CMK (cell line): Measurements from ENCODE around the gene TMEM87A.

Experiments
- DNase-seq: peaks from one replicate; pipeline ENCODE4 v3.0.0-alpha.2; 2010; ENCODE audit warnings: low read depth

Gene TMEM87A

DNA sequence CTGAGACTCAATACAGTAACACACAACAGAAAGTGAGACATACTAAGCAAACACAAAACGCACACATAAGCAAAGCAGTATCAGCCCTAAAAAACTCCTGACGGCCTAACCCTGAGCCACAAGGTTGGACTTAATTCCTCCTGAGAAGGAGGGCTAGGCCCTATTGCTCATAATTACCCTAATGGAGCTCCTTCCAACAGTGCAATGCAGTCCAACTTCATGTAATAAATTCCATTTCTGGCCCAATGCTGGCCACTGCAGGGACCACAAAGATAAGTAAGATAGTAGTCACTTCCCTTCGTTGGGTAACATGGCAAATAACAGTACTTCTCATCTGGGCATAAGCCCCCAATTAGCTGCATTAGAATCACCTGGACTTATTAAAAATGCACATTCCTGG is 69.3 kb downstream of the TMEM87A start:
- DNase-seq, result no peak

DNA sequence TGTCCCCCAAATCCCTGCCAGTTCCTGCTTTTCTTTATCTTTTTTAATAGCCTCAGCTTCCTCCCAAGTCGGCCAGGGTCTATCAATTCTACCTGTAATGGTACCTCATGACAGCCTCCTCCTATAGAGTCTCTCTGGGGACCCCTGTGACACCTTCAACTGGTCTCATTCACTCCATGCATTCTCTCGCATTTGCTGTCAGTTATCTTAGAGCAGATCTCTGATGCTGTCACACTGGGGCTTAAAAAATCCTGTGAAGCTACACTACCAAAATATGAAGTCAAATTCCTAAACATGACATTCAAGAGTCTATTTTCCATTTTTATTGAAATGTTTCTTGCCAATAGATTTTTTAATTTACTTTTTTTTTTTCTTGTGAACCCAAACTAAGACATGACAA is 70.6 kb downstream of the TMEM87A start:
- DNase-seq, result no peak

DNA sequence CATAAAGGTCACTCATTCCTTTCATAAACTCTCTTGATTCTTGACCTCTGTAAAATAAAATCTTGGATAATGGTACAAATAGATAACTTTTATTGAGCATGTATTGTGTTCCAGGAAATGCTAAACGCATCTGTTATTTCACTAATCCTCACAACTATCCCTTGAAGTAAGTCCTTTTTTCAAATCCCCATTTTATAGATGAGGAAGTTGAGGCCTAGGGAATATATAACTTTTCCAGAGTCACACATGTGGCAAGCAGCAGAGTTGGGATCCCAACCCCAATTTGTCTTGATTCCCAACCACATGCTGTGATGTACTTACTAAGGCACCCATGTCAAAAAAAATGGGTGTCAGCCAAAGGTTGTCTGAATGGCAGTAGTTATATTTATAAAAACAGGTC is 71.4 kb downstream of the TMEM87A start:
- no peak for DNase-seq

DNA sequence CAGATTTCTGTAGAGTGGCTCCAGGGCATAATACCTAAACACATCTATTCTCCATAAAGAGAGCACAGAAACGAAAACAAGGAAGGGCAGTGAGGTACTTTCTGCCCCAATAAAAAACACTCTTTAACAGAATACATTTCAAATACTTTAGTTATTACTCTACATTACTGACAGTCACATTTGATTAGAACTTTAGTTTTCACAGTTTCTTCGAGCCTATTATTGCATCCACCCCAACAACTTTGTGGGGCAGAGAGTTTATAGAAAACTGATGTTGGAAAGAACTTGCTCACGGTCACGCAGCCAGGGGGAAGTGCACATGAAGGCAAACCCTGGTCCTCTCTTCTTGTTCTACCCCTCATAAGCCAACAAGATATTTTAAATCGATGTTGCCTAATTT is 74.1 kb downstream of the TMEM87A start:
- no peak for DNase-seq

DNA sequence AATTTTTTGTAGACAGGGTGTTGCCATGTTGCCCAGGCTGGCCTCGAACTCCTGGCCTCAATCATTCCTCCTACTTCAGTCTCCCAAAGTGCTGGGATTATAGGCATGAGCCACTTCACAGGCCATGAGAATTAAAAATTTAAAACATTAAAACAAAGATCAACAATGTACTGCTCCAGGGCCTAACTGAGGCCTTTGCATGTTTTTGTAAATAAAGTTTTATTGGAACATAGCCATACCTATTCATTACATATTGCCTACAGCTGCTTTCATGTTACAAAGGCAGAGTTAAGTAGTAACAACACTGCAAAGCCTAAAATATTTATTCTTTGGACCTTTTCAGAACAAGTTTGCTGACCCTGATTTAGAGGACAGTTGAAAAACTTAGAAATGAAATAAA is 74.7 kb downstream of the TMEM87A start:
- no peak for DNase-seq

DNA sequence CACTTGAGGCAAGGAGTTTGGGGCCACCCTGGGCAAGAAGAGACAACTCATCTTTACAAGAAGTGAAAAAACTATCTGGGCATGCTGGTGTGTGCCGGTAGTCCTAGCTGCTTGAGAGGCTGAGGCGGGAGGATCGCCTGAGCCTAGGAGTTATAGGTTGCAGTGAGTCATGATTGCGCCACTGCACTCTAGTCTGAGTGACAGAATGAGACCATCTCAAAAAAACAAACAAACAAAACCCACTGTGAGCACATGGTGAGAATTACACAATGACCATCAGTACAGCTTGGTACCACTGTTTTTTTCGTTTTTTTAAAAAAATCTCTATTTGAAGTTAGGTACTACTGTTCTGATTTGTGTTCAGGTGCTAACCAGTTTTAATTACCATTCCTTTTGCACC is 78.7 kb downstream of the TMEM87A start:
- DNase-seq, result no peak

DNA sequence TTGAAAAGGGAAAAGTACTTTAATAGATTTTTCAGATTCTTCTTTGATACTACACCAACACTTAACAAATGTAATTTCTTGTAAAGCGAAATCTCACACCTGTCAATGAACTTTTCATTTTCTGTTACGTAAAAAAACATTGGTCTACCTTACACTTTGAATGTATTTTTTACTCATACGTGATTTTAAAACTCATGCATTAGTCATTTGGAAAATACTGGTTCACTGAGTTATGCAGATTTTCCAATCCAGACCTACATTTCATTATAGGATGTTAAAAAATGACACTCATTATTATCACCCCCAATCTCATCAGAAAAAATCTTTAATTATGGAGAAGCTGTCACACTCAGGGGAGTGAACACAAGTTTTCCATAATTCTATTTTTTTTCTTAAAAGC is 79.8 kb downstream of the TMEM87A start:
- DNase-seq, result no peak

DNA sequence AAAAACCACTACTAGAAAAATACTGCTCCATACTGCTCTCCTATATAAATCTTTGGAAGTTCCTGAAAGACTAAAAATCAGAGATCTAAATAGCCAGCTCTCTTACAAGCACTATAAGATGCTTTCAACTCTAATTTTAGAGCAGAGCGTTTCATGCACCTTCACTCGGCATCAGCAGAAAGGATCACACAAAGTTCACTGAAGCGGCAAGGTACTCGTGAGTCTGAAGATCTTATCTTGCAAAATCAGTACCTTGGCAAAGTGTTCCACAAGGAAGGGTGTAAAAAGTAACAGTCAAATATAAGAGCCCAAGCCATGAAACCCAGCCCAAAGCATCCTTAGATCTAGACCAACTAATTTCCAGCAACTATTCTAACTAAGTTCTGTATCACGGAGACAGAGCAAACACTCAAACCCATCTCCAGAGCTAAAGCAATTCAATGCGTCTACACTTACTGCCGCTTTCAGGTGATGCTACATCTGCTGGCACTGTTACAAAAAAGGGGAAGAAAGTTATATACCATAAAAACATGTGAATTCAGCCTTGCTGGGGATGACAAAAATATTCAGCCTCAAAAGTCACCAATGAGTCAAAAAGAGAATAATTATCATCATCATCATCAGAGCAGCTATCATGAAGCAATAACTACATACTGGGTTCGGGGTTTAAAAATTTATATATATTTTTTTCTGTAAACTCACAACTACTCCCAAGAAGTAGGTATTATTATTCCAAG is 81.5 kb downstream of the TMEM87A start:
- no peak for DNase-seq

DNA sequence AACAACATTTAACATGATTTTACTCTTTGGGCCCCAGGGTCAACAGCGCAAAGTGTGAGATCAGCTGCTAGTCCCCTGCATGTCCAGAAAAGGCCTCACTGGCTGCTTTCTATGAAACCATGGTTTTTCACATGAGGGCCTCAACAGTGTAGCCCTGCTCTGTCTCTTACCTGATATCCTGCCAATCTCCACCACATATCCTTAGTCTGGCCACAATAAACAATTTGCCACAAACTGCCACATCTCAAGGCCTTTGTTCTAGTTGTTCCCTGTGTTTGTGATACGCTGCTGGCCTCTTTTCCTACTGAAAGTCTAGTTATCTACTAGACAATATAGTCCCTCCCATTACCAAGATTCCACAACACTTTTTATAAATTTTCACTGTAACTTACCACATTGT is 82.9 kb downstream of the TMEM87A start:
- DNase-seq, result no peak

DNA sequence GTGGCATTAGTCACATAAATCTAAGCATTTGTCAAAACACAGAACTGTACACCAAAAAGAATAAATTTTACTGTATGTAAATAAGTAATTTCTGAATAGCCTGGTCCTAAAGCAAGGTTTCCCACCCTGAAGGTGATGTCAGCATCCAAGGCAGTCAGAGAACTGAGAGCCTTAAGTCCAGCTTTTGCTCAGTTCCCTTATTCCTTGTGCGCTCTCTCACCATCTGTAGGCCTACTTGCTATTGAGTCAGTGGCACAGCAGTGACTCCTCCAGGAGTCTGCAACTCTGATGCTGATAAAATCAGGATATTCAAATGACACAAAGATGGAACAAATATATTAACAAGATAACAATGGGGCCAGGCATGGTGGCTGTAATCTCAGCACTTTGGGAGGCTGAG is 87.4 kb downstream of the TMEM87A start:
- no peak for DNase-seq

DNA sequence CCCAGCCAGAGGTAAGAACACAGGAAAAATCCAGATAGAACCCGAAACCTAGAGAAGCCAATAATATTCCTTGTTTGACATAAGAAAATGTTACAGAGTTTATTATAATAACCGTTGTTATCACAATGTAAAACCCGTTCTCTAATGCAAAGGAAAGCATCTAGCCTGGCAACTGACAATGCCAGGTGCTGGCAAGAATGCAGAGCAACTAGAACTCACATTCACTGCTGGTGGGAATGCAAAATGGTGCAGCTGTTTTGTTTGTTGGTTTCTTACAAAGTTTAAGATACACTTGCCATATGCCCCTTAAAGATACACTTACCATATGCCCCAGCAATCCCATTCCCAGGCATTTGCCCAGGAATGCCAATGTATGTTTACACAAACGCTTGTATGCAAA is 88.5 kb downstream of the TMEM87A start:
- no peak for DNase-seq

DNA sequence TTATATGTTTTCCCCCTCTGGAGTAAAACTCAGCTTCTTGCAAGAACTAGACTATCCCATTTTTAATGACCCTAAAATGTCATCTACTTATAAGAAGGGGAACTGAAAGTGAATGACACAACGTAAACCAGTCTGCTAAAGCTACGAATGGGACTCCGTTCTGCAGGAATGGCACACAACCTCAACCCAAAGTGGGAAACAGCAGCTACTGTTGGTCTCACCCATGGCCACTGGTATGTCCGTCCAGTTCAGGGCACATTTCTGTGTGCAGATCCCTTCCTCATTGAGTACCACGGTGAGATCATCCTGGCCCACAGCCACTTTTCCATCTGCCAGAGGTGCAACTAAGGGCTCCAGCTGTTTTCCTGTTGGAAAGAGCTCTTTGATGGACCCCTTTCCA is 88.9 kb downstream of the TMEM87A start:
- DNase-seq, result no peak

DNA sequence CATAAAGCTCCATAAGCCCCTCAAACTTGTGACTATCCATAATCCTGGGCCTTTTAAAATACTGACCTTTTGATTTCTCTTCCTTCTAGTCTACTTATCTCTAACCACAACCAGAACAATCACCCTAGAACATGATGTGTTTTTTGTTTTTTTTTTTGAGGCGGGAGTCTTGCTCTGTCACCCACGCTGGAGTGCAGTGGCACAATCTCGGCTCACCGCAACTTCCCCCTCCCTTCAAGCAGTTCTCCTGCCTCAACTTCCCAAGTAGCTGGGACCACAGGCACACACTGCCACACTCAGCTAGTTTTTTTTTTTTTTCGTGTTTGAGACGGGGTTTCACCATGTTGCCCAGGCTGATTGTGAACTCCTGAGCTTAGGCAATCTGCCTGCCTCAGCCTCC is 90.3 kb downstream of the TMEM87A start:
- DNase-seq, result no peak

DNA sequence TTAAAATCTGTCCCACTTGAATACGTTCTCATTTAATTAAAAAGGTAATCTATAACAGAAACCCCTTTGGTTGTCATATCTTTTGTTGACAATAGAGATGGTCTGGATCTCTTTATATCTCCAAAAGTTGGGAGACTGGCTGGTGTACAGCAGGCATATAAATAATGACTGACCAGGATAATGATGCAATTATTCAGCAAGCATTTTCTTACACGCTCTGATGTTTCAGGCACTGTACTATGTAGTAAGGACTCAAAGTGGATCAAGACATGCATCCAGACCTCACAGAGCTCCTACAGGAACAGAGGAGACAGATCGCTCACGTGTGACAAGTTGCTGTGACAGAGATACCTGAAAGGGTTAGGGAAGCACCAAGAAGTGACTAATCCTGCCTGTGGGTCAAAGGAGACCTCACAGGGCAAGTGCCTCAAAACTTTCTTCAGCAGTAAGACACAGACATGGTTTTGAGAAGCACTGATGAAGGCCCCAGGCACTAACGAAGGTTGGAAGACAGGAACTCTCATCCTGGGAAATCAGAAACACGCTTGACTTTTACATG is 90.8 kb downstream of the TMEM87A start:
- no peak for DNase-seq

DNA sequence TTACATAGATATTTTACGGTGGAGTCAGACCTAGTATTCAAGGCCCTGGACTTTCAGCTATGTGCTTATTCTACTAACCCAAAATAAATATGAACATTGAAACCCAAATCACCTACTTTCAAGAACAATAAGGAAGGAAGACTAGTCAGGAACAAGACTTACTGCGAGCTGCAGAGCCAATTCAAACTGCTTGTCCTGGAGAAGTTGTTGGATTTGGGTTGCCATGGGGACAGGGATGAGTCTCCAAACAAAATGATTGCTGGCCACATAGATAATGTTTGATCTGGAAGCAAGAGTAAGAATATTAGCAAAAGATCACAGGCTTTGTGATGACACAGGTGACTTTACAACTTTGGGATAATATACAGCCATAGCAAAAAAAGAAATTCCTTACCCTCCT is 95.2 kb downstream of the TMEM87A start:
- DNase-seq, result no peak

DNA sequence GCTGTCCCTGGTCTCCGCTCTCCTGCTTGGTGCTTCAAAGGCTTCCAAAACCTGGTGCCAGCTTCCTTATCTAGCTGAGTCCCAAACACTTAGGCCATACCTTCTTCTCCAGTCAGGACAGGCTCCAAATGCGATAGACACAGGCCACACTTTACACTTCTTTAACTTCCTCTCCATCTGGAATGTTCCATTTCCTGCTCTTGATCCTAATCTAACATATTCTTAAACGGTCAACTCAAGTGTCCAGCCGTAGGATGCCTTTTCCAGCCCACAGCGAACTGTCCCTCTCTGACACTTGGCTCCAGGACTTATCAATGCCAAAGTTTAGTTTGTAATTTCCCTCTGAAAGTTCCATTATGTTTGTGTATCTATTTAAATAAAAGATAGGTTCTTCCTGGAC is 97.6 kb downstream of the TMEM87A start:
- DNase-seq, result peak; percentile 7

DNA sequence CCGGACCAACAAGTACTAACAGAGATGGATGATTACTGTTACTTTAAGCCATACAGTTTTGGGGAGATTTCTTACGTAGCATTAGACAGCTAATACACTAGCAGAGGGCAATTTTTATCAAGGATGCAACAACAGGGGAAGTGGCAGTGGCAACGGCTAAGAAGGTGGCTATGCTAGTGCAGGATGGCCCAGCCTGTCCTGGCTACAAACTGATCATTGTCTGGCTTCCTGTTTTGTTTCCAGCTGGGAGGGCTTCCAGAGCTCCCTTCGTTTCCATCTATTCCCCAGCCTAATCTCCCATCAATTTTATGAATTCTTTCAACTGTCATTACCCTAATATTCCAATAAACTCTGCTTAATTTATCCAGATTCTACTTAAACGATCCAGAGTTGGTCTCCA is 100.8 kb downstream of the TMEM87A start:
- no peak for DNase-seq

DNA sequence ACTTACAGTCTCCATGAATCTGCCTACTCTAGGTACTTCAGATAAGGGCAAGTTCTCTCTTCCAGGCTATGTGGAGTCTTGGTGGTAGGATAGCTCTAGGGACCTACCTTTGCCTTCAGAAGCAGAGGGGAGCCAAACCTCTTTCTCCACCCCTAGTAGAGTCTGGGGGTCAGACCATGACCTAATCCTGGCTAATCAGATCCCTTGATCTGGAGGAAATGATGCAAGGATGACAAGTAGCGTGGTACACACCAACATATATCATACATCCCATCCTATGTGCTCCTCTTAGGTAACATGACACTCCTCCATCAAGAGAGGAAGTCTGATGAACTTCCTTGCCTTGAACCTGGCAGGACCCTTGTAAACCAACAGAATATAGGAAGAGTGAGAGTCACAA is 101.4 kb downstream of the TMEM87A start:
- no peak for DNase-seq

DNA sequence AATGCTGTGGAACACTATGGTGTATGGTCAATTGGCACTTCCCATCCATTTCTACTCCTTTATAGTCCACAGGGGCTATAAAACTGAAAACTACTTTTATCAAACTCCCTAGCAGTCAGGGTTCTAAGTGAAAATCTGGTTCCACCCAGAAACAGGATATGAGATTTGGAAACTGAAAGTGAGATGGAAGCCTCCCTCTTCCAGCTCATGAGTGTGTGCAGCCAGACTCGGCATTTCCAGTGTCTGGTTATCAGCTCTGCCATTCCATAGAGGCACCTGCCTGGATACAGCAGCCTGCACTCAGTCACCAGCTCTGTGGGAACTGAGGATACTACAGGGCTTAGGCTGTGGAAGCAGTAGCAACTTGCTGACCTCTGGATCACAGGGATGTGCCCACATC is 102.1 kb downstream of the TMEM87A start:
- DNase-seq, result no peak

DNA sequence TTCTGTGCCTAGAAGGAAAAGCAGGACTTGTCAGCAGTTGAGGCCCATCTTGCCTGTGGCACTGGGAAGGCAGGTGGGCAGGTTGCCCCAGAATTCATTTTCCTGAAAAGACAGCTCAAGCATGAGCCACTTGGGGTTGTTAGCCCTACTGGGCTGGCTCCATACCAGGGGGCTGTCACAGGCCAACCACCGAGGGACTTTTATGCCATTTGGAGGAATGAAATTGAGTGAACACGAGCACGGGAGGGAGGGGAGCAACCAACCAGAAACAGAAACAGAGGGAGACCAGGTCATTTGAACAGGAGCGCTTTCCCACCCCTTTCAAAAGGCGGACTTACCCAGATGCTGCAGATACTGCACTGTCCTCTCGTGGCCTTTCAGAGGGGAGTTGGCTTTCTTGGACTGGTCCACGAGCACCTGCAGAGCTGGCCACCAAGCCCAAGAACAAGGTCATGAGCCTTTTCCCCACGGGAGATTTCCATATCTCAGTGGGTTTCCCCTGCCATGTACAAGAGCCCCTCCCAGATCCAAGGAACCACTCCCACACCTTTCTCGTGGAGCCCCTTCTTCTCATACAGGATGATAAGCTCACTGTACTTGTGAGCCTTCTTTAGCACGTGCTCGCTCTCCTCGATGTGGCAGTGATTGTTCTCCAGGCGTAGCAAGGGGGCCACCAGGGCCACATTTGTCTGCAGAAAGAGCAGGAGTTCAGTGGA is 106.8 kb downstream of the TMEM87A start:
- no peak for DNase-seq

DNA sequence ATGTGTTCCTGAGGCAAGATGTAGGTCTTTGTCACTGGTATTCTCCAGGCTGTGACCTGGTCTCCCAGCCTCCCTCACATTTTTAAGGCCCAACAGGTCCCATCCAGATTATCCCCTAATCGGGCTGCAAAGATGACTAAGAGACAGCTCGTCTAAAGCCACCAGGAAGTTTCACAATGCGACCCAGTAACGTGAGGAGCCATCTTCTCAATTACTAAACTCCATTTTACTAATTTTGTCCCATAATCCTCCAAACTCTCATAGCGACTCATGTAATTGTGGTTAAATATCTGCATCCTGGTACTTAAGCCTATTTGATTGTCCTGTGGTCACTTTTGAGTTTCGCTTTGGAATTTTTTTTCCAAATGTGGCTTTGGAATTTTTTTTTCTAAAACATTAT is 108.1 kb downstream of the TMEM87A start:
- no peak for DNase-seq

DNA sequence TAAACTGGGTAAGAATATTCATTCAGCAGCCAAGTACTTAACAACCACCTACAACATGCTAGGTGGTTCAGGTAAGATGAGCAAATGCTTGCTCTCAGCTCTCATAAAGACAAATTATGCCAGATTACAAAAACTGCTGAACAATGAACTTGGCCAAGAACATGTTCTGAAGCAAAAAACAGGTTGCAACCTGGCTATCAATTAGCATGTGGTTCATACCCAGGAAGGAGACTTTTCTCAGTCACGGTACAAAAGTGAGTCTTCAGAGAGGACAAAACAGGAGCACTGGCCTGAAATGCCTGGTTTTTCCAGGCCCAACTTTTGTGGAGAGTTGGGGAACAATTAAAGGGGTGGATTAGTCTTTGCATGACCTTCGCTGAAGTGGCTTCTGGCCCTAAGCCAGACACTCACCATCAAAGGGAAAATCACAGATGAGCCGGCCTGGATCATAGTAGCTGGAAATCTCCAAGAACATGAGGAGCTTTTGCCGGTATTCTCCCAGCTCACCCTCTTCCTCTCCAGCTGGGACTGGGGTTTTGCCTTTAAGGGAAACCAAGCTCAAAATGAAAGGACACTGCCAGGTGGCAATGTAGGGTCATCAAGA is 109.2 kb downstream of the TMEM87A start:
- no peak for DNase-seq

DNA sequence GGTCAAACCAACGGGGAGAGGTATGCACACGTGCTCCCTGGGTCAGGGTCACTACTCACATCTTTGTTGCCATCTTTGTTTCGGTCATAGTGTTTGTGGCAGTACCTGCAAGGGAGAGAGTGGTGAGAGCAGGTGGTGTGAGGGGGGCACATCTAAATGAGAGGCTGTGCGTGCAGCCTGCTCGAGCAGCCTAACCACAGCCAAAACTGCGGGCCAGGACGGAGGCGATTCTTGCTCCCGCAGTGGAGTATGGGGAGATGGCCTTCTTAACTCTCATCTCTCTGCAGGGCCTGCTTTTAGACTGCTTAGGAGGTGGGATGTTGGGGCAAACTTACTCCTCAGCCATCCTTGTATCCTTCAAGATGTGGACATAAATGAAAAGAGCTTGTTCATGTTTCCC is 109.9 kb downstream of the TMEM87A start:
- no peak for DNase-seq
